ENCODE data around the gene CD5L. TPM values are rescaled to one million over a fixed set of nuclear protein-coding genes. Genes with fewer than 3 reads are reported as not detected.

Gene CD5L
- total RNA-seq, 4 donors from 2014 or later = not detected

DNA sequence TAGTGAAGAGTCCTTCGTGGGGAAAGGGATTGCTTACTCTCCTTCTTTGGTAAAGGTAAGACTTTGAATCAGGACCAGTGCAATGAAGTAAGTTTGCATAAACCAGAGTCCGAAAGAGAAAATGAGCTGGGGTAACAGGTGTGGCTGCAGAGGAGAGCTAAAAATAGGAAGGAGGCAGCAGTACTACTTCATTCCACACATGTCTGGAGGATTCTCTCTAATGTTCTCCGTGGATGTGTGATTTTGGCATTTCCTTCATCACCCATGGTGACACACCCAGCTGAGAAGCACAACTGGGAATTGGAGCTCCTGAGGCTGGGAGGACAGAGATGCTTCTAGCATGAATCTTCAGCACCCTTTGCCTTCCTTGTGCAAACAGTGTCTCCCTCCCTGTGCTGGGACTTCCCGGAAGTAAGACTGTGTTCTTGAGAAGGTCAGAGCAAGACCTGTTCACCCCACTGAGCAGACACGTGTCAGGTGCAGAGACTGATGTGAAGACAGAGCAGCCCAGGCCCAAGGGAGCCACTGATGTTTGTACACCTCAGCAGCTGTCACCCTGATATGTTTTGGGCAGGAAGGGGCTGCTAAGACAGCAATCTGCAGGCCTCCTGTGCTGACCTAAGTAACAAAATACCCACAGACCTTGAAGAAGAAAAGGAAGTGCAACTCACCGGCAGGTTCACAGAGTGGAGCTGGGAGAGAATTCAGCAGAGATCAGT lies 35.0 kb downstream of the CD5L start:
- Histone ChIP-seq H3K4me3 (no peak overlapping the region), H3K27me3 (no peaks in the 10 kb centered on the region), H3K4me1 (peaks cover 0 to 18% (median 3%) of the 10 kb centered on the region in 4 donors), H3K36me3 (no peaks in the 10 kb centered on the region), H3K27ac (peak overlapping the region in 2 of 4 donors; percentile 26 to 77), H3K9me3 (no peaks in the 10 kb centered on the region)
- peak in 2 of 3 donors; percentile 89 to 91 for DNase-seq
- no peak for TF ChIP-seq POLR2A (IDR thresholded peaks at IDR 0.05)
- TF ChIP-seq, protein P1, sequence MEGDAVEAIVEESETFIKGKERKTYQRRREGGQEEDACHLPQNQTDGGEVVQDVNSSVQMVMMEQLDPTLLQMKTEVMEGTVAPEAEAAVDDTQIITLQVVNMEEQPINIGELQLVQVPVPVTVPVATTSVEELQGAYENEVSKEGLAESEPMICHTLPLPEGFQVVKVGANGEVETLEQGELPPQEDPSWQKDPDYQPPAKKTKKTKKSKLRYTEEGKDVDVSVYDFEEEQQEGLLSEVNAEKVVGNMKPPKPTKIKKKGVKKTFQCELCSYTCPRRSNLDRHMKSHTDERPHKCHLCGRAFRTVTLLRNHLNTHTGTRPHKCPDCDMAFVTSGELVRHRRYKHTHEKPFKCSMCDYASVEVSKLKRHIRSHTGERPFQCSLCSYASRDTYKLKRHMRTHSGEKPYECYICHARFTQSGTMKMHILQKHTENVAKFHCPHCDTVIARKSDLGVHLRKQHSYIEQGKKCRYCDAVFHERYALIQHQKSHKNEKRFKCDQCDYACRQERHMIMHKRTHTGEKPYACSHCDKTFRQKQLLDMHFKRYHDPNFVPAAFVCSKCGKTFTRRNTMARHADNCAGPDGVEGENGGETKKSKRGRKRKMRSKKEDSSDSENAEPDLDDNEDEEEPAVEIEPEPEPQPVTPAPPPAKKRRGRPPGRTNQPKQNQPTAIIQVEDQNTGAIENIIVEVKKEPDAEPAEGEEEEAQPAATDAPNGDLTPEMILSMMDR (IDR thresholded peaks at IDR 0.05) = no peak

DNA sequence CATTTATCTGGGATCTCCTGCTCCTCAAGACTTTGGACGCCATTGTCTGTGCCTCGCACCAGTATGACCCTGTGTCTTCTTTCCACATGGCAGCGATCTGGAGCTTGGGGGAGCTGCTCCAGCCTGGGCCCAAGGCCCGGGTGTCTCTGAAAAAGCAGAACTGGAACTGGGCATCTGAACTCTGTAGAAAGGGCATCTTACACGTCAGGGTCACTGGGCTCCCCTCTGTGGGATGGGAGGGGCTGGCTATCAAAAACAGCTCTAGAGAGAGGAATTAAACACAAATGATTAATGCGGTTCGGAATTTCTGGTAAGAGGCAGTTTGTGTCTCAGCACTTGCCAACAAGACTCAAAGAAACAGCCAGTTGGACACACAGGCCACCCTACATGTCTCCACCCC lies 37.8 kb downstream of the CD5L start:
- no peak overlapping the region for H3K4me3 ChIP-seq
- H3K4me1 ChIP-seq = peaks cover 0 to 18% (median 3%) of the 10 kb centered on the region in 4 donors
- H3K36me3 ChIP-seq = no peaks in the 10 kb centered on the region
- peak overlapping the region in 1 of 4 donors; percentile 39 for H3K27ac ChIP-seq
- H3K27me3 ChIP-seq = no peaks in the 10 kb centered on the region
- H3K9me3 ChIP-seq = no peaks in the 10 kb centered on the region
- TF ChIP-seq, protein P1 (IDR thresholded peaks at IDR 0.05) = no peak
- TF ChIP-seq POLR2A (IDR thresholded peaks at IDR 0.05) = no peak
- DNase-seq = peak in 2 of 3 donors; percentile 40 to 52

DNA sequence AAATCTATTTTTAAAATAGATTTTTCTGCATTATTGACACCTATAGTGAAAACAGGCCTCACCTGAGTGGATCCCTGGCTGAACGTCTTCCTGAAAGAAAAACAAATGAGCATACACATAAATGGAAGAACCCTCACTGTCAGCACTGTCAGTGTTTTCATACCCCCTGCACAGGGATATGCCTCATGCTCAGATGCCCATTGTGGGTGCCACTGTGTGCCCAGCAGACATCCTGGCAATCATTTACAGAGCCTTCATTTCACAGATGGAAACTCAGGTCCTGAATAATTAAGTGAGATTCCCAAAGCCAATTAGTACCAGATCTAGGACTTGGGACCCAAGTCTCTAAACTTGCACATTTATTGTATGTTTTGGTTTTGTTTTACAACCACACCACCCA lies 41.6 kb downstream of the CD5L start:
- H3K27me3 ChIP-seq = no peaks in the 10 kb centered on the region
- peaks cover 0 to 8% (median 3%) of the 10 kb centered on the region in 4 donors for H3K4me1 ChIP-seq
- no peaks in the 10 kb centered on the region for H3K9me3 ChIP-seq
- no peak overlapping the region for H3K27ac ChIP-seq
- no peak overlapping the region for H3K4me3 ChIP-seq
- TF ChIP-seq, protein P1 (IDR thresholded peaks at IDR 0.05) = no peak
- no peak for TF ChIP-seq POLR2A (IDR thresholded peaks at IDR 0.05)
- H3K36me3 ChIP-seq = no peaks in the 10 kb centered on the region
- no peak for DNase-seq

DNA sequence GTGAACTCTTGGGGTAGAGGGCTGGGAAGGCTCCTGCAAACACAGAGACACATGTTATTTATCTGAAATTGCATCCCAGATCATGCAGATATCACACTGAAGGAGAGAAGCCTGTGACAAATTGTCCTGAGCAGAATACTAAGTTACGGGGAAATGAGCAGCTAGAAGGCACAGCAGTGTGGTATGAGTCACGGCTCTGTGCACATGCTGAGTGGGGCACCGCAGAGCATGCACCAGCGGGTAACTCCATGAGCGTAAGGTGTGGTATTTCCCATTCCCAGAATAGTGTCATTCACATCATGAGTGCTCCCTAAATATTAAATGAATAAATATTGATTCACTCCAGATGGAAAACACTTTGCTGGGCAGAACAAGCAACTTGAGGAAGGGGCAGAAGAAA lies 43.4 kb downstream of the CD5L start:
- H3K27me3 ChIP-seq = no peaks in the 10 kb centered on the region
- DNase-seq = peak in 1 of 3 donors; percentile 43

DNA sequence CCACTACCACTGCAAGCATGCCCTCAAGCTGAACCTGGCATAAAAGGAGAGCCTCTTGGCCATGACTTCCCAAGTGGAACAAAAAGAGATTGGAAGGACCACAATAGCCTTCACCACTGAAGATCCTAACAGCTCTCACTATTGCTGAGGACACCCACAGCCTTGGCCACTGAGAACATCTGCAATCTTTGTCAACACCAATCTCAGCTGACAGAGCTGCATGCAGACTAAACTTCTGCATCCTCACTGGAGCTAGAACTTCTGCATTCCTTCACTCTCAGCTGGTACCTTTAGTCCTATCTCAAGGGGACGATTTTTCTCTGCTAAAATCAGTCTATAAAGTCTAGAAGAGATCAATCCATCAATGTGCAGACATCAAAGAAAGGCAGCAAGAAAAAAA lies 56.4 kb downstream of the CD5L start:
- TF ChIP-seq, protein P1 (IDR thresholded peaks at IDR 0.05) = no peak
- no peak for TF ChIP-seq POLR2A (IDR thresholded peaks at IDR 0.05)
- H3K27me3 ChIP-seq = no peaks in the 10 kb centered on the region
- no peaks in the 10 kb centered on the region for H3K9me3 ChIP-seq
- DNase-seq = no peak
- no peaks in the 10 kb centered on the region for H3K36me3 ChIP-seq
- H3K4me3 ChIP-seq = no peak overlapping the region
- H3K27ac ChIP-seq = peak overlapping the region in 1 of 4 donors; percentile 4
- H3K4me1 ChIP-seq = peaks cover 0 to 3% (median 0%) of the 10 kb centered on the region in 4 donors

More for the DNA sequence above, 43.4 kb downstream of the CD5L start:
- no peaks in the 10 kb centered on the region for H3K36me3 ChIP-seq
- H3K9me3 ChIP-seq = peaks cover 0 to 5% (median 0%) of the 10 kb centered on the region in 4 donors
- H3K4me3 ChIP-seq = no peak overlapping the region
- H3K4me1 ChIP-seq = no peaks in the 10 kb centered on the region
- TF ChIP-seq POLR2A (IDR thresholded peaks at IDR 0.05) = no peak
- TF ChIP-seq, protein P1 (IDR thresholded peaks at IDR 0.05) = no peak
- peak overlapping the region in 1 of 4 donors; percentile 11 for H3K27ac ChIP-seq
